GM10266 (cell line): ENCODE measurements around the gene STX18.
"Not testable (repeated sequence)": the region's sequence is repeated elsewhere in the genome, so short reads cannot be mapped to it uniquely, and the experiment has no call there.

Source experiments
- DNase-seq: peaks from one replicate; pipeline ENCODE4 v3.0.0; 2012; ENCODE audit errors: extremely low spot score
- TF ChIP-seq, protein P1 (sequence below): IDR thresholded peaks from 2 replicates; pipeline ENCODE4 v1.5.1; 2012; ENCODE audit warnings: mild to moderate bottlenecking, low read depth; ENCODE audit not compliant: control insufficient read depth, insufficient read depth; ENCODE audit errors: missing control alignments

STX18 gene

GRCh38 chr4:4568806-4569427 is 27.1 kb upstream of the STX18 start:
- TF ChIP-seq, protein P1, sequence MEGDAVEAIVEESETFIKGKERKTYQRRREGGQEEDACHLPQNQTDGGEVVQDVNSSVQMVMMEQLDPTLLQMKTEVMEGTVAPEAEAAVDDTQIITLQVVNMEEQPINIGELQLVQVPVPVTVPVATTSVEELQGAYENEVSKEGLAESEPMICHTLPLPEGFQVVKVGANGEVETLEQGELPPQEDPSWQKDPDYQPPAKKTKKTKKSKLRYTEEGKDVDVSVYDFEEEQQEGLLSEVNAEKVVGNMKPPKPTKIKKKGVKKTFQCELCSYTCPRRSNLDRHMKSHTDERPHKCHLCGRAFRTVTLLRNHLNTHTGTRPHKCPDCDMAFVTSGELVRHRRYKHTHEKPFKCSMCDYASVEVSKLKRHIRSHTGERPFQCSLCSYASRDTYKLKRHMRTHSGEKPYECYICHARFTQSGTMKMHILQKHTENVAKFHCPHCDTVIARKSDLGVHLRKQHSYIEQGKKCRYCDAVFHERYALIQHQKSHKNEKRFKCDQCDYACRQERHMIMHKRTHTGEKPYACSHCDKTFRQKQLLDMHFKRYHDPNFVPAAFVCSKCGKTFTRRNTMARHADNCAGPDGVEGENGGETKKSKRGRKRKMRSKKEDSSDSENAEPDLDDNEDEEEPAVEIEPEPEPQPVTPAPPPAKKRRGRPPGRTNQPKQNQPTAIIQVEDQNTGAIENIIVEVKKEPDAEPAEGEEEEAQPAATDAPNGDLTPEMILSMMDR, result no peak
- no peak for DNase-seq

DNA sequence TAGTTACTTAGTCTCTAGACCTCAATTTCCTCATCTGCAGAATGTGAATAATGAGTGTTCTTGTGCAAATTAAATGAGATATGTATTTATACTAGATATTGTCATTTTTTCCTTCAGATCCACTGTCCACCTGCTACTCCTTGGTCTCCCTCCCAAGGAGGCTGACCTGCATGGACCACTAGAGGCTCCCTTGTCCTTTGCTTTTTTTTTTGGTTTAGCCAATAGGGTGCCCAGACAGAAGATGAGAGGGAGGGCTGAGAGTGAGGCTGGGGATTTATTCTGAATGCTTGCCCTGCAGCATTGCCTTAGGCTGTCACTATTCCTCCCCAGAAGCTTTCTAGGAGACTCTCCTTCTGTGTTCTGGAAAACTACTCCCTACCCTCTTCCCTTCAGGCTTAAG is 24.5 kb upstream of the STX18 start:
- not testable (repeated sequence) for DNase-seq

GRCh38 chr4:4564522-4564921 is 22.7 kb upstream of the STX18 start:
- DNase-seq, result no peak
- TF ChIP-seq, protein P1, result no peak

DNA sequence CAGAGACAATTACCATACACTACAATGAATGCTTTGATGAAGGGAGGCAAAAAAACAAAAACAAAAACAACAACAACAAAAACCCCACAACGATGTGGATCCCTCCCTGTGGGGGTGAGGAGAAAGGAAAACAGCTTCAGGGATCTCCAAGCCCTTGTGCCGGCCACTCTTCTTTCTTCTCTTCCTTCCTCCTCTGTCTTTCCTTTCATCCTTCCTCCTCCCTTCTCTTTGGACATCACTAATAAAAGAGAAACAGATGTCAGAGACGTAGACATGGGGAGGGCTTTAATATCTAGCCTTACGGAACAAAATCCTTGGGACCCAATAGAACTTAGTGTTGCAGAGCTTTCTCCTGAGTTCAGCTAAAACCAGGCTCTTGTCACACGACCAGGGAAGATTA is 18.8 kb upstream of the STX18 start:
- DNase-seq, result no peak
- TF ChIP-seq, protein P1, result no peak

- TF ChIP-seq, protein P1, result no peak
- no peak for DNase-seq
These were observed 18.3 kb upstream of the STX18 start for GRCh38 chr4:4560136-4560535.

DNA sequence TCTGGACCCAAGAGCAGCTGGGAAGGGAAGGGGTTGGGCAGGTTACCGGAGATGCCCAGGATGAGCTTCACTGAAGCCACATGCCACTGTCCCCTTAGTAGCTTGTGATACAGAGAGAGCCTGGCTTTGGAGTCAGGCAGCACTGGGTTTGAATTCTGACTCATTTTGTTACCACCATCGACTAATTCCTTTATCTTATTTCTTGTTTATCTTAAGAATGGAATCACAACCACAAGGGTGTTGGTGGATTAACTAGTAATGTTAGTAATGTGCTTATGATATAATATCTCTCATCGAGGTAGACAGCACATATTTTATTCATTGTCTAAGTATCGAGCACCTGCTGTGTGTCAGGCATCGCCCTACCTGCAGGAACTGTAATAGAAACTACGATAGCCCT is 17.7 kb upstream of the STX18 start:
- TF ChIP-seq, protein P1, result no peak
- DNase-seq, result no peak

GRCh38 chr4:4558881-4559280 is 17.0 kb upstream of the STX18 start:
- TF ChIP-seq, protein P1, result no peak

DNA sequence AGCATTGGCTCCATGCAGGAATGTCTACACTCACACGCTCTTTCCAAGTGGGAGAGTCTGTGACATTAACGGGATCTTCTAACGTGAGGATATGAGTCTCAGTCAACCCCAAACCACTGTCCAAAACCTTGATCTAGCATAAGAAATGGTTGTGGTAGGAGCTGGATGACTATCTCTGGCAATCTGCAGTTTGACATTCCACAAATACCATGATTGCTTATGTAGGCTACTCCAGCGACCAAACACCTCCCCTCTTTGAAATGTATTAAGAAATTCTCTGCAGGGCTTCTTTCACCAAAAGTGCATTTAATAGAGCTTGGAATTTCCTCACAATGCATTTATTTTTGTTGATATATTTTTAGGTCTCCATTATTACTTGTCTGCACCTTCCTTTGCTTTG is 14.1 kb upstream of the STX18 start:
- TF ChIP-seq, protein P1, result no peak
- DNase-seq, result no peak

More at GRCh38 chr4:4558881-4559280, 17.0 kb upstream of the STX18 start:
- no peak for DNase-seq
